A673 (cell line): ENCODE results near the gene CMC2.

Experiments used
- CTCF ChIP-seq: fragments of 300-800, 200-600 bp; sonication (generic); conservative IDR thresholded peaks from 2 replicates; pipeline ENCODE4 v1.5.1; 2017; ENCODE audit warnings: low read depth, mild to moderate bottlenecking, antibody characterized with exemption, low read length, moderate library complexity, mixed read lengths
- EZH2 ChIP-seq: fragments of 200-600 bp; sonication (generic); IDR thresholded peaks from 2 replicates; pipeline ENCODE4 v1.6.1; 2017; ENCODE audit warnings: borderline replicate concordance, low read depth, mild to moderate bottlenecking, mixed read lengths, antibody characterized with exemption, low read length; ENCODE audit not compliant: poor library complexity, severe bottlenecking

GRCh38 chr16:80964351-80964750 lies 42.3 kb downstream of the CMC2 start:
- no peak for TF ChIP-seq CTCF
- no peak for TF ChIP-seq EZH2
